GM18520 (cell line): ENCODE results near the gene NPC1L1.

Source experiments
- ATAC-seq: cut with Tn5 transposase; IDR thresholded peaks from one replicate; pipeline ENCODE4 v1.9.1; 2021; ENCODE audit not compliant: unreplicated experiment

NPC1L1 gene

DNA sequence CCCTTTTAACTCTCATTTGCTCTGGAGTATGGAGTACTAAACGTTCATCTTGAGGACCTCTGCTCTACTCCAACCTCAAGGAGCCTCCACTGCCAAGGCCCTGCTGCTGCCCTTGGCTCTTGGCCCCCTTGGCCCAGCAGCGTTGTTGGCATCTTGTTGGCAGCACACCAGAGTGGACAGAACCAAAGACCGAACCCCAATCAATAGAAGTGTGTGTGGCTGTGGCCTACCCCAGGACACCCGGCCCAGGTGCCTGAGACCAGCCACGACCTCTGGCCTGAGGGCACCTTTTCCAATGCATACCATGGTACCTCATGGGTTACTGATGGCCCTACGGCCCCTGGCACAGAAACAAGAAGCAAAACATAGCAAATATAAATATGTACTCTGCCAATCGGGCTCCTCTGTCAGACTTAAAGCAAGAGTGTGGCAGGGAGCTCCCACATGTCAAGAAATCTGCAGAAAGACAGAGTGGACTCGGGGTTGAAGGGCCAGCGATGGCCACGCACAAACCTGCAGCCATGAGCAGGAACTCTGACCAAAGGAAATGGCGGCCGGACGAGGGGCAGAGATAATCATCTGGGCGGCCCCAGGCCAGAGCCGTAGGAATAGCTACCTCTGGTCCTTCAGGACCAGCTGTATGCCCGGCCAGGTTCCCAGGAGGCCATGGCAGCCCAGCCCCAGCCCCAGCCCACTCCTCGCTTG lies 2.9 kb downstream of the NPC1L1 start:
- no peak for ATAC-seq

DNA sequence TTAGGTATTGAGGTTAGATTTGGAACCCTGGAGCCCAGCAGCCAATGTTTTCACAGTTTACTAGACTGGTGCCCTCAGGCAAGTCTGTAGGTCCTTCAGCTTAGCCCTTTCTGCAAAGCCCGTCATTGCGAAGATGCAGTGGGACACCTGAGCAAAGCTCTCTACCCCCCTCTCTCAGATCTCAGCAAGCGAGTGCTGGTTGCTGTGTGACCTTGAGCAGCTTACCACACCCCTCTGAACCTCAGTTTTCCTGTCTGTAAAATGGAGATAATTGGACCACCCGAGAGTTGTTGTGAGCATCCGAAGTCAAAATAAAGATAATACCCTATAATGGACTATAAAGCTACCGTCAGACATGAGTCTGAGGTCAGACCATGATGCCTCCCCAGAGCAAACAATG lies 3.7 kb downstream of the NPC1L1 start:
- no peak for ATAC-seq

DNA sequence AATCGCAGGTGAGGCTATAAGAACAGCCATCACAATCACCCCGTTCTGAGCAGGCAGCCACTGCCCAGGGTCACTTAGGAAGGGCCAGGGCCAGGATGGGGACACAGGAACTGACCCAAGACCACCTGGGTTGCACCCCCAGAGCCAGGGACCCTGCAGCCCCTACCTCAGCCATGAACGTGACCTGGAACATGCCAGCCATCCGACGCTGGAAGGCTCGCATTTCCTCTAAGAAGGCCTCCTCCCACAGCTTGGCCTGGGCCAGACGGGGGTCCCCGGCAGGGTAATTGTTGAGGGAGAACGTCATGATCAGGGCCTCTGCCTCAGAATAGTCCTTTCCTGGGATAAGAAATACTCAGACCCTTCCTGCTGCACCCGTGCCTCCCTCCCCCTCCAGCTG lies 5.0 kb downstream of the NPC1L1 start:
- ATAC-seq, result no peak

DNA sequence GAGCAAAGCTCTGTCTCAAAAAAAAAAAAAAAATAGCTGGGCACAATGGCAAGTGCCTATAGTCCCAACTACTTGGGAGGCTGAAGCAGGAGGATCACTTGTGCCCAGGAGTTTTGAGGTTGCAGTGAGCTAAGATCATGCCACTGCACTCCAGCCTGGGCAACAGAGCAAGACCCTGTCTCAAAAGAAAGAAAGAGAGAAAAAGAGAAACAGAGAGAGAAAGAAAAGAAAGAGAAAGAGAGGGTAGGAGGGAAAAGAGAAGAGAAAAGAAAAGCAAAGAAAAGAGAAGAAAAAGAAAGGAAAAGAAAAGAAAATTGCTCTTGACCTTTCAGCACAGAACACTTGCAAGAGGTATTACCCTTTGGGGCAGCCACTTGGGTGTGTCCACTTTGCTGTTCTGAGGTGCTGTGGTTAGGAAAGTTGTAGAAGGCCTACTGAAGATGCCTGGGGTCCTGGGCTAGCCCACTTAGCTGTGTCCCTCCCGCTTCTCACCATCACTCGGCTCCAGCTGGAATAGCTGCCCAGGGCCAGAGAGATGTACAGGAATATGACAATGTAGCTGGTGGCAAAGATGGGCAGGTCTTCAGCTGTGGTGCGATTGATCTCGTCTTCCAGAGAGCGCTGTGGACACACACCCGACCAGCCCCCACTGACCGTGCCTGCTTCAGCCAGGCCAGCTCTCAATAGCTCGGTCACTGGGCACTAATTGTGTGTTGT lies 5.6 kb downstream of the NPC1L1 start:
- no peak for ATAC-seq

DNA sequence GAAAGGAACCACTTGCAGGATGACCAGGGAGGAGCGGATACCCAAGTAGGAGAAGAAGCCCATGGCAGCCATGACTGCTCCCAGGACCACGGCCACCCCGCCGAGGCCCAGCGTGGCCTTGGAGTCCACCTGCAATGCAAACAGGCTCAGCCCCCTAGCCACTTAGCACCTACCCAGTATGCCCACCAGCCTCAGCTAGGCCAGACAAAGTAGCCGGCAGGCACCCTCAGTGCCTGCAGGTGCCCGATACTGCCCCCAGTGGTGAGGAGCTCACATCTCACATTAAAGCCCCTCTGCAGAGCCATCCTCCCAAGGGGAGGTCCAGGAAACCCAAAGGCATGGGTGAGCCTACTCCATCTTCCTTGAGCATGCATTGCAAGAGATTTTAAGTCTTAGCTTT lies 6.6 kb downstream of the NPC1L1 start:
- no peak for ATAC-seq

DNA sequence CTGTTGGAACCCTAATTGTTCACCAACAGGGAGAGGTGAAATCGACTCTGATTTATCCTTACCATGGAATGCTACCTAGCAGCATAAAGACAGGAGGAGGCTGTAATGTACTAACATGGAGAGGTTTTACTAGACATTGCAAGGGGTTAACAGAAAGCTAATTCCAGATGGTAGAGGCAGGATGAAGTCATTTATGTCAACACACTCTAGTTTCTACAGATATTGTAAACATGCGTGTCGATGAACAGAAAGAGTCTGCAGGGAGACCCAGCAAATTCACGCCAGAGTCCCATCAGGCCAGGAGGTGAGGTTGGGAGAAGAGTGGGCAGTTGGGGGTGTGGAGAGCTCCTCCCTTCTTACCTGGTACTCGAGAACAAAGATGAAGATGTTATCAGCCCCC lies 7.0 kb downstream of the NPC1L1 start:
- no peak for ATAC-seq

DNA sequence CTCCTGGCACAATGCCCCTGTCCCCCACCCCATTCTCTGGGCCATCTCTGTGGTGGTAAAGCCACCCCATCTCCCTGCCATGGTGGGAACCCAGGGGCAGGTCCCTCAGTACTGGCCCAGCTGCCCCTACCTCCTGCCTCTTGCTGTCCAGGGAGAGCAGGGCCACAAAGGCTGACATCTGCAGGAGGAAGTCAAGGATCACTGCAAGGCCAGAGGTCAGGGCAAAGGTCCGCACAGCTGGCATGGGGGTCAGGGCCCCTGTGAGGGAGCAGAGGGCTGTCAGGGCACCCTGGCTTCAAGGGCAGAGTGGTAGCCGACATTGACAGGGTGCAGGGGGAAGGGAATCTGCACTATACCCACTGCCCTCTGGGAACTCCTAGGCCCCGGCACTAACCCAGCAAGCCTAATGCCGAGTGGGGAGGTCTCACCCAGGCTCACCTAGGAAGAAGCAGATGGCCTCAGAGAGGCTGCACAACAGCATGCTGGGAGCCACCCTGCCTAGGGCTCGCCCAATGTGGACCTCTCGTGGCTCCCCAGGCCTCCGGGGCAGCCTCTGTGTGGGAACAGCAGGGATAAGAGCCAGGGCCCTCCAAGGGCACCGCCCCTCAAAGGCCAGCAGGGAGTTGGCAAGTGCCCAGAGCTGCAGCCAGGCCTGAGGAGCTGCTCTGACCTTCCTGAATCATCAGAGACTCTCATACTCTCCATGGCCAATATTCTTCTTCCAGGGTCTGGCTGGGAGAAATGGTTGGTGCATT lies 7.7 kb downstream of the NPC1L1 start:
- no peak for ATAC-seq

DNA sequence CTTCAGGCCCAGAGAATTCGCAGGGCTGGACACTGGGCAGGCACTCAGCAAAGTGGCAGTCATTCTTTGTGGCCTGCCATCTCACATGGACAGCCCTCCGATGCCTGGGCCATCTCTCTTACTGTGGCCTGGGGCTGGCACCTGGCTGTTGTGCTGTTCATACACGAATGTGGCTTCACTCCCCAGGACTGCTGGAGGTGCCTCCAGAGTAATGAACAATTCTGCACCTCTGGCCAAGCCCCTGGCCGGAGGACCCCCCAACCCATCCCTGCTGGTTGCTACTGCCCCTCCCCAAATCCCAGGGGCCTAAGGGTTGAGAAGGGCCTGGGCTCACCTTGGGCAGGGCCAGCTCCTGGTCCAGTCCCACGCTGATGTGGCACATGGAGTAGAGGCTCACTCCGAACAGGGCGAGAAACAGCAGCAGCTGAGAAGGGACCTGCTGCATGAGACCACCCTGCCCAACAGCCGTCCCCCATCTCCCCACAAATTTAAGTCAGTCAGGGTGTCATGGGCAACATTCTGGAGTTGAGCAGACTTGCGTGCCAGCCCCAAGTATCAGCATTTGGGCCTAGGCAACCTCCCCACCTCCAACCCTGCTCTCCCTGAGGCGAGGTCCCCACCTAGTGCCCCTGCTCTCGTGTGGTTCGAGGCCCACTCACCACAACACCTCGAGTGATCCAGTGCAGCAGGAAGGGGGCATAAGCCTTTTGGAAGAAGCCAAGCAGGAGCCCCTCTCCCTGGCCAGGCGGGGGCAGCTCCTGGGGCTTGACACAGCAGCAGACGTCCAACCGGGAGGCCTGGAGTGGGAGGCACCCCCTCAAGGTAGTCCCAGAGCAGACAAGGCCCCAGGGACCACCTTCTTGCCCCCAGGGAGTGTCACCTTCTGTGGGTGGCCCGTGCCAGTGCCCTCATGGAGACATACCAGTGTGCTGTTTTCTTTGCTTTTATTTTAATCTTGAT lies 9.4 kb downstream of the NPC1L1 start:
- ATAC-seq, result no peak

DNA sequence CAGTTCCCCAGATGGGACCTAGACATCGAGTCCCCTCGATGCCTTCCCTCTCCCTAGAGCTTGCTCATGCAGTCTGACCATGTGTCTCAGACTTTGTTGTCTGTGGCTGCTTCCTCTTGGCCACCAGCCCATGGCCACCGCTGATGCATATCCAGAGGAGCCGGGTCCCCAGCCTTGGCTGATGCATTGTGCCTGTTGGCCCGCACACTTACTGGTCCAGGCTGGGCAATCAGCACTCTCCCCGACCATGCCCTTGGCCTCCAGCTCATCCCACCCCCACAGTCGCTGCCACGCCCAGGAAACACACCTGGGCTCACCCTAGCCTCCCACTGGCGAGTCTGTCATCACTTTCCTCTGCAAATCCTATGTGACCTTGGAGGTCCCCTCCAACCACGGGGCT lies 10.1 kb downstream of the NPC1L1 start:
- ATAC-seq, result no peak

DNA sequence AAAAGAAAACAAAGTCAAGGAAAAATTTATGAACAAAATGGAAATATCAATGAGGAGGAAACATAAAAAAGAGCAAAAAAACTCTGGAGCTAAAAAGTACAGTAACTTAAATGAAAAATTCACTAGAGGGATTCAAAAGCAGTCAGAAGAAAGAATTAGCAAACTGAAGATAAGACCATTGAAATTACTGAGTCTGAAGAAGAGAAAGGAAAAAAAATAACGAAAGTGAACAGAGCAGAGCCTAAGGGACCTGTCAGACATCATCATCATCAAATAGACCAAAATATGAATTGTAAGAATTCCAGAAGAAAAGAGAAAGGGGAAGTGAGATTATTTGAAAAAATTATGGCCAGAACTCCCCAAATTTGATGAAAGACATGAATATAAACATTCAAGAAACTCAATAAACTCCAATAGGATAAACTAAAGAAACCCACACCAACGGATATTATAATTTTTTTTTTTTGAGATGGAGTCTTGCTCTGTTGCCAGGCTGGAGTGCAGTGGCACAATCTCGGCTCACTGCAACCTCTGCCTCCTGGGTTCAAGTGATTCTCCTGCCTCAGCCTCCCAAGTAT lies 16.2 kb downstream of the NPC1L1 start:
- ATAC-seq, result no peak

DNA sequence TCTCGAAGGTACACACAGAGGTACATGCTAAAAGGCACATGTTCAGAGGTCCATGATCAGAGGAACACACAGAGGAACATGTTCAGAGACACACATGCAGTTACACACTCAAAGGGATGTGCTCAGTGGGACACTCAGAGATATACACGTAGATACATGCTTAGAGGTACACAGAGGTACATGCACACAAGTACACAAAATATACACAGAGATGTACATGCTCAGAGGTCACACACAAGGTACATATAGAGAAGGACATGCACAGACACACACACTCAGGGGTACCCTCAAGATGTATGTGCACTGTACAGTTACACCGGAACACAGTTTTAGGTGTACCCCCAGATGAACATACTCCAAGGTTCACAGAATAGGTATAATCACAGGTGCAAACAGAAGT lies 18.8 kb downstream of the NPC1L1 start:
- ATAC-seq, result no peak

DNA sequence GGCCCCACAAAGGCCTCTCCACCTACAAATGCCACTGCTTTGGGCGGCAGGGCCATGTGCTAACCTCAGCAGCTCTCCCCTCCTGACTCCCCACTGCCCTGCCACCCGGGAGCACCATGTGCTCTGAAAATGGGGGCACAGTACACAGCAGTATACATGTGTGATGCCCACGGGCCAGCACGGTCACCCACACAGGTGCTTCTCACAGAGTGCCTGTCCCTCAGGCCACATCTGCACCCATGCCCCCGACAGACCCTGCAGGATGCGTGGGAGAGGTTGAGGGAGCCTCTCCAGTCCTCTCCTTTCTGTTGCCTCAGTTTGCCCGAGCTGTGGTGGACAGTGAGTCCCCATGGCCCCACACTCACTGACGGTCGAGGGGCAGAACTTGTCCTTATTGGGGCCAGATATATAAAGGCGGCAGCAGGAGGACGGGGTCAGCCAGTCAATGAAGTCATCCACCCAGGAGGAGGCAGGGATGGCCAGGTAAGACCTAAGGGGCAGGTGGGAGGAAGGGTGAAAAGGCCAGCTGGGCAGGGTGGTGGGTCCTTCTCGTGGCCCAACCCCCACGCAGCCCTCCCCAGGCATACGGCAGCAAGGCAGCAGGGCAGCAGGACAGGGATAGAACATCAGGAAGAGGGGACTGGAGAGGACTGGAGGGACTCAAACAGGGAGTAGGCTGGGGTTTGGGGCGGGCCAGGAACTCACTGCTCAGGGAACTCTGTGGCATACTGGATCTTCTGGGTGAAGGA lies 19.6 kb downstream of the NPC1L1 start:
- ATAC-seq, result no peak

DNA sequence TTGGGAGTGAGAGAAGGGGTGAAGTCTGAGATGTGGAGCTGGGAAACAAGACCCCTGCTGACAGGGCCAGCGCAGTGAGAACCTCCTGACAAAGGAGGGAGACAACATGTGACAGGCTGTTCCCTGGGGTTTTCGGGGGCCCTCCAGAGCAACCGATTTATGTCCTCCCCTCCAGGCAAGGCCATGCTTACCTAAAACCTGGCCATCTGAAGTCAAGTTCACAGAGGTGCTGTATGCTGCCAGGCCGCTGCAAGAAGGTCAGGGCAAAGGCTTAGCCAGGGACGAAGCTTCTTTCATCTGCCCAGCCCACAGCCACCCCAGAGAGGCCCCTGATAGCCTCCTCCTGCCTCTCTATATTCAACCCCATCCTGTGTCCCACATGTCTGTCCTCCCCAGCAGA lies 20.6 kb downstream of the NPC1L1 start:
- no peak for ATAC-seq

DNA sequence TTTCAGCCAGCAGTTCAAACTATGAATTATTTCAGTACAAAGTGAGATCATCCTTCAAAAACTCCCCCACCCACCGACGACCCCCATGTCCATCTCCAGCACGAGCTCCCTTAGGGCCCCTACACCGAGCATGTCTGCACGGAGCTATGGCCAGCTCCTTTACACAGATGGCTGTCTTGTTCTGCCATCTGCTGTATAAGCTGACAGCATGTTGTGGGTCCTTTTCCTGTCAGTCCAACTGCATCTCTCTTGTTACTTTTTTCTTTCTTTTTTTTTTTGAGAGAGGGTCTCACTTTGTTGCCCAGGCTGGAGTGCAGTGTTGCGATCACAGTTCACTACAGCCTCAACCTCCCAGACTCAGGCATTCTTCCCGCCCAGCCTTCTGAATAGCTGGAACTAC lies 21.6 kb downstream of the NPC1L1 start:
- no peak for ATAC-seq

DNA sequence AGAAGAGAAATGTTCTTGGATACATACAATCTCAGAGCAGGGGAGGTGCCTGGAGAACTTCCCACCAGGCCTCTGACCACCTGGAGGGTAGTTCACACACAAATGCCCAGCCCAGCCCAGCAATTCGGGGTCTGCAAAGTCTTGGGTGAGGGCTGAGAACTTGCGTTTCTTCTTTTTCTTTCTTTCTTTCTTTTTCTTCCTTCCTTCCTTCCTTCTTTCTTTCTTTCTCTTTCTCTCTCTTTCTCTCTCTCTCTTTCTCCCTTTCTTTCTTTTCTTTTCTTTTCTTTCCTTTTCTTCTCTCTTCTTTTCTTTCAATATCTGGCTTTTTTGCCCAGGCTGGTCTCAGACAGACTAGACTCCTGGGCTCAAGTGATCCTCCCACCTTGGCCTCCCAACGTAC lies 22.4 kb downstream of the NPC1L1 start:
- ATAC-seq, result no peak

DNA sequence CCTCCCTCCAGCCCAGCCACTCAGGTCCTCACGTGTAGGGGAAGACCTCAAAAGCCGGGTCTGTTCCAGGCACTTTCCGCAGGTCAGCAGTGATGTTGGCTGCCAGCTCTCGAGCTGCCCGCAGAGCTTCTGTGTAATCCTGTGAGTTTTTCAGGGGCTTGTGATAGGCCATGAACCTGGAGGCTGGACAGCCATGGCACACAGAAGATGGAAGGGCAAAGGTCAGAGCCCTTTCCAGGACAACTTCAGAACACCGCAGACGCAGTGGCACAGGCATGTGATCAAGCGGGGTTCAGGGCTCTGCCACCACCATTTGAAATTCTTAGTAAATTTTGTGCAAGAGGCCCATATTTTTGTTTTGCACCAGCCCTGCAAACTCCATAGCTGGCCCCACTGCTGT lies 24.0 kb downstream of the NPC1L1 start:
- ATAC-seq, result no peak

DNA sequence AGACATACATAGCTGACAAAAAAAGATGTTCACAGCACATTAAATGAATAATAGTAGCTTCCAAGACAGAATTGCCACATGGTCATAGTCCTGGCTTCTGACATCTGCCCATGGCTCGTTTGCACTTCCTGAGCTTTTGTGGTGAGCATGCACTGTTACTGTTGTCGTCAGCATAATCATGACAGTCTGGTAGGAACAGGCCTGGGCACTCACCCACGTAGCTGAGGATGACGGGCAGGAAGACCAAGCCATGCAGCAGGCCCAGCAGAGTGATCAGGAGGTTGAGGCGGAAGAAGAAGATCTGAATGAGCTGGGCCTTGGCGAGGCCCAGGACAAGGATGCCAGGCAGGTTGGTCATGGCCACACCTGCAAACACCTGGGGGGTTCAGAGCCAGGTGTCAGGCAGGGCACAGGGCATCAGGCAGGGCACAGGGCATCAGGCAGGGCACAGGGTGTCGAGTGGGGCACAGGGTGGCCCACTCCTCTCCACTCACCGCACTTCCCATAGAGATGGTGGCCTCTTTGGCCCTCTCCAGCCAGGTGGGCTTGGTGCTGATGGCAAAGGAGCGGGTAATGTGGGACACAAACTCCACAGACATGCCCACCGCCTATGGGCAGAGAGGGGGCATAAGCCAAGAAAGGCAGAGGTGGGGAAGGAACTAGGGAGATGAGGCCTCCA lies 25.4 kb downstream of the NPC1L1 start:
- no peak for ATAC-seq

DNA sequence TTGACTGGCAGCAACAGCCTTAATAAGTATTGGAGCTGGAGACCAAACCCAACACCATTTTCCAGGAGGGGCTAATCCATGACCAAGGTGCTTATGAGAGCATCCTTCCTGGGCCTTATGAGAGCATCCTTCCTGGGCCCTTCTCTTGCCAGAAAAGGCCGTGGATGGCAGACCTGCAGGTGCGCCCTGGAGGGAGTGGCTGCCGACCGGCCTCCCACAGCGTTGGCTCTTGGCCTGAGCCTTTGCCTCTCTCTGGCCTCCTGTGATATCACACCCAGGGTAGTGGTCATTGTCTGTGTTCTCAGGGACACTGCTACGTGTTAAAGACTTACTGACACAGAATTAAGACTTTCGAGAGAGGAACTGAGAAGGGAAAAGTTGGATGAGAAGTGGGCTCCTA lies 28.4 kb downstream of the NPC1L1 start:
- ATAC-seq, result no peak

DNA sequence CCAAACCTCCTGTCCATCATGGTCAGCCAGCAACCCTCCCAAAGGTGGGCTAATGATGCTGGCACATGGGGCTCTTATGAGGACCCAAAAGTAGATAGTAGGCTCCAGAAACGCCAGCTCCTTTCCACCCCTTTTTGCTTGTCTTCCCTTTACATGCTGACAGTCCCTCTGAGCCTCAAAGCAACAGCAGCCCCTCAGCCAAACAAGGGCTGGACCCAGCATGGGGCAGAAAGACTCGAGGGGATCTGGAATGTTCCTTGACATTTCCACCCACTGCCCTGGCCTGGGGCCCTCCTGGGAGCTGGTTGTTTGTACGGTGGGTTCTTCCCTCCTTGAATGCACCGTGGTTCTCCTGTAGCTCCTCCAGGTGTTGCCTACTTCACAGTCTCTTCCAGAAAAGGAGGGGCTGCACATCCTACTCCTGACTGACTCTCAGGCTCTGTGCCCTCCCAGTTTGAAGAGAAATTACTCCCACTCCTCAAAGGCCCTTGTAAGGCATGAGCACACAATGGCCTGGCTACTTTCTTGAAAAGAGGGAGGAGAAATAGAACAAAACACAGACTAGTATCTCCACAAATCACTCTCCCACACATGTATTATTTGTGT lies 29.2 kb downstream of the NPC1L1 start:
- ATAC-seq, result no peak
